HG03521 (cell line): ENCODE results near the gene RIPOR3.
"Not testable (repeated sequence)": the region's sequence is repeated elsewhere in the genome, so short reads cannot be mapped to it uniquely, and the experiment has no call there.

Experiments
- ATAC-seq: cut with Tn5 transposase; IDR thresholded peaks from one replicate; pipeline ENCODE4 v1.9.1; 2021; ENCODE audit warnings: mild to moderate bottlenecking, moderate library complexity; ENCODE audit not compliant: unreplicated experiment

Gene RIPOR3

DNA sequence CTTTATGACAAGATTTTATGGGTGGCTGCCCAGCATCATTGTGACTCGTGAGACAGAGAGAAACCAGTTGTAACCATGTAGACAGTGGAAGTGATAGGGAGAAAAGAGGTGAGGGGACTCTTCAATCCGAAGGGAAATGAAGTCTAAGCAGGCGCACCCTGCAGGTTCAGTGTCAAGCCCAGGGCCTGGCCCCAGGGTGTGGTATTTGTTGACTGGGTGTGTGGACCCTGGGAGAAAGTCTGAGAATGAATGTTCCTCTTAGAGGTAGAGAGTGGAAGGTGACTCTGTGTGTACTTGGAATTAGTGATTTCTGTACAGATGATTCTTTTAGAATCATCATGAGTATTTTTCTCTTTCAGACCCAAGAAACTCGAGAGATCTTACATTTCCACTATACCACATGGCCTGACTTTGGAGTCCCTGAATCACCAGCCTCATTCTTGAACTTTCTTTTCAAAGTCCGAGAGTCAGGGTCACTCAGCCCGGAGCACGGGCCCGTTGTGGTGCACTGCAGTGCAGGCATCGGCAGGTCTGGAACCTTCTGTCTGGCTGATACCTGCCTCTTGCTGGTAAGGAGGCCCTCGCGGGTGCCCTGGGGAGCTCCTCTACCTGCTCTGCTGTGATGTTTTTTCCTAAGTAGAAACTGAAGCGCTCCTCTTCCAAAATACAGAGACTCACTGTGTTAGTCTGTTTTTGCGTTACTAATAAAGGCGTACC, 113.1 kb downstream of the RIPOR3 start:
- no peak for ATAC-seq

DNA sequence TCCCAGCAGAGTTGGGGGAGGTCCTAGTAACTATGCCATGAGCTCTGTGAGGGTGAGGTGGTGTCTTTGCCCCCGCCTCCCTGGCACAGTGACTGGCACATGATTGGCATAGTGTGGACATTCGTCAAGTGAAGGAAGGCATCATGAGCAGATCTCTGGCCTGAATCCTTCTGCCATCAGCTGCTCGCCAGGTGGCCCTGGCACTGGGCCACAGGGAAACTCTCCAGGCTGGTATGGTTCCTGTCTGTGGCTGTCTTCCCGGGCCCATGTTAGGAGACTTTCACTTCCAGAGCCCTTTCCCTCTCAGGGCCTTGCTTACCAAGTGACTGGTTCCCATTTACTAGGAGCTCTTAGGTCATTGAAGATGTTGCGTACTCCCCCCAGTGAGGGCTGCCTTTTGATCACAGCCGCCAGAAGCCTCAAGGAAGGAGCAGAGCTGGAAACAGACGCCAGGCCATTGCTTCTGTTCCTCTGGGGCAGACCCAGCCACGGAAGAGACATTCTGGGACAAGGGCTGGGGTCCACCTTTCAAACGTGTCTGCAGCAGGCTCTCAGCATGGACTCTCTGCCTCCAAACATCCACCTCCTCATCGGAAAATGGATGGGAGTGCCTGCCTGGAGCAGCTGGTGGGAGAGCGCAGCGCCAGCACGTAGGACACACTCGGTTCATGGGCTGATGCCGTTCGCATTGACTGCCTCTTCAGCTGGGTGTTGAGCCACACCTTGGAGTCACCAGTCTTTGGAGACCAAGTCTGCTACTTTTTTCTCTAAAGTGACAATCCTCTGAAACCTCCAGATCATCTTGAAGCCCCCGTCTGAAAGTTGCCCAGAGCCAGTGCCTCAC, 113.9 kb downstream of the RIPOR3 start:
- ATAC-seq = no peak

DNA sequence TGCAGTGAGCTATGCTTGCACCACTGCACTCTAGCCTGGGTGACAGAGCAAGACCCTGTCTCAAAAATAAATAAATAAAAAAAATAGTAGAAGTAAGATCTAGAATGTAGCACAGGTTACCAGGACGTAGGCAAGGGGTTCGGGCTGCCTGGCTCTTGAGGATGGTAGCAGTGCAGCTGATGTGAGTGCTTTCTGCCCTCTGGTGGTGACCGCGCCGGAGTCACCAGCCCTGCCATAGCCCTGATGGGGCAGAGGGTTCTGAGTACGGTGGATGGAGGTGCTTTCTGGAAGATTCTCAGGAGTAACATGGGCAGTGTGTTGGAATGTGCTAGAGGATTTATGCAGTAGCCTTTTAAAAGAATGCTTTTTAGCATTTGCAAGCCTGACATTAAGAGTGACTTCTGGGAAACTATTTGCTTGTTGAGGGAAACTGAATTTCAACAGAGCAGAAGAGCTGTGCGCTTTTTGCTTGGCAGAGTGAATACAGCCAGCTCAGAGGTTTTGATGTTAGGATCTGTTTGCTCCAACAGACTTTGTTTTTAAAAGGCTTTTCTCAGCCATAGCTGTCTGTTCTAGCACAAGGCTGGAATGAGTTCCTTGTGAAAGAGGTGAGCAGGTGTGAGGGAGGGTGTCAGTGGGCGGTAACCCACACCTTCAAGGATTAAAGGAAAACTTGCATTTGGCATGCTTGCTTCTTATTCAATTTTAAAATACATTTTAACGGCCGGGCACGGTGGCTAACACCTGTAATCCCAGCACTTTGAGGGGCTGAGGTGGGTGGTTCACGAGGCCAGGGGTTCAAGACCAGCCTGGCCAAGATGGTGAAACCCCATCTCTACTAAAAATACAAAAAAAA, 115.2 kb downstream of the RIPOR3 start:
- no peak for ATAC-seq

DNA sequence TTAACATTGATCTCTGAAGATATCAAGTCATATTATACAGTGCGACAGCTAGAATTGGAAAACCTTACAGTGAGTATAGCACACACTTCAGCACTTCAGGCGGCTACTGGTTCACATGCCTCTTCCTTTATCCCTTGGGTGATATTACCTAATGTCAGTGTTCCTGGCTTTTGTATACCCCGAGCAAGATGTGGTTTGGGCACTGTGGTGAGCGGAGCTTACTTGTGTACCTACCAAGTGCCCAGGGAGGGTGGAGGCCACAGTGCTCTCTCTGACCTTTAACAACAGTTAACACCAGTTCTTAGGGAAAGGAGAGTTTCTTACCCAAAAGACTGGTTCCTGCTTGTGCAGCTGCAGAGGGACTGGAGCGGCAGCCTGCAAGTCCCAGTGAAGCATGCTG, 116.8 kb downstream of the RIPOR3 start:
- no peak for ATAC-seq

DNA sequence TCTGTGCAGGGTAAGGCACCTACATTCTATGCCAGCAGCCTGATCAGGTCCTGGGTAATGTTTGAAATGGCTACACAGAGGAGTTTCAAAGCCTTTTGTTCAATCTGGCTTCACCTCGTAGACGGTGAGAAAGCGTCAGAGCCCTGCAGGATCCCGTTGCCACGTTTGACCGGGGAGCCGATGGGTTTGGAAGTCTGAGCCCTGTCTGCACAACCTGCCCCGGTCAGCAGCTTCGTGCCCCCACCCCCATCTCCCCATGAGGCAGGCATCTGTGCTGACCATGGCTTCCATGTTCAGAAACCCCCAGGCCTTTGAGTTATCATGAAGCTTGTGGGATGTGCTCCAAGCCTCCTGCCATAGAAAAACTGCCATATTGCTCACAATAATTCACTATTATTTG, 117.2 kb downstream of the RIPOR3 start:
- no peak for ATAC-seq

DNA sequence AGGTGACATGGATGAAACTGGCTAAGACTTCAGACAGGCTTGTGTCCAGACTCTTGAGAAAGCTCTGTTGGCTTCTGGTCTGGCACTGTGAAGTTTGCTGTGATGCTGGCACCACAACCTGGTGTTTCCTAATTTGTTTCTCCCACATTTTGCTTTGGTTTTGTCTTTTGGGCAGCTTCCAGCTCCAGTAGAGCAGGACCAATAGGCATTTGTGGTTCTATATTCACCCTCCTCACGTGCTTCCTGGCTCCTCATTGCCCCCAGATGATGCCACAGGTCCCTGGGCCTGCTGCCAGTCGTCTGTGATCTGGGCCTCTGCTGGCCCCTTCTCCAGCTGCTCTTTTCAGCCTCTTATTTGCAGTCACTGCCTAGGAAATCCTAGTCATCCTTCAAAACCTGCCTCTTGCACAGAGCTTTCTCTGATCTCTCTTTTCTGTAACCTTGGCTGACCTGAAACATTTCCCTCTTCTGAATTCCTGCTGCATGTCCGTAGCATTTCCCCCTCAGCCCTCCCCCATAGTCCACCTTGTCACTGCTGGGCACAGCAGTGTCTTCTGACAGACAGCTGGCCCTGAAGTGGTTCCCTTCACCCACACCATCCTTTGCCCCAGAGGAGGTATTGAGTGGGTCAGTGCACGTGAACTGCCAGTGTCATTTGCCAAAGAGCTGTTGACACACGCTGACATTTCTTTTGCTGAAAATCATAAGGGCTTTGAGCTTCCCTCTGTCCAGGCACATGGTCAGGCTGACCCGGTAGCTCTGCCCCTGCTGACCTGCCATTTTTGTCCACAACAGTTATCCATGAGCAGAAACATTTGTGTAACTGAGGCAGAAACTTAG, 118.2 kb downstream of the RIPOR3 start:
- no peak for ATAC-seq

DNA sequence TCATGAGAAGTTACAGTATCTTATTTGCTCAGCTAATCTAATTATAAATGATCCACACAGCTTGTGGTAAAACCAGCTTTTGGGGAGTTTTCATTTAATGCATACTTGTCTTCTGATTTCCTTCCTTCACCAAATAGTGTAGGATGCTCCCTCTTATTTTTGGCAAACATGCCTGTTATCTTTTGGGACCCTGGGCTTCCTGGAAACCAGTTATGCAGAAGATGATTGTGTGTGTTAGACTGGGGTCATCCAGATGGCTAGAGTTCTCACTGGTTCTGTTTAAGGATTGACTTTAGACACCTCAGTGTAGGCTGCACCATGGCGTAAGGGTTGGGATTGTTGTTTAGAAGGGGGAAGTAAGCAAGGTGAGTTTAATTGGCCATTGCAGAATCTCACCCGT, 119.9 kb downstream of the RIPOR3 start:
- no peak for ATAC-seq

DNA sequence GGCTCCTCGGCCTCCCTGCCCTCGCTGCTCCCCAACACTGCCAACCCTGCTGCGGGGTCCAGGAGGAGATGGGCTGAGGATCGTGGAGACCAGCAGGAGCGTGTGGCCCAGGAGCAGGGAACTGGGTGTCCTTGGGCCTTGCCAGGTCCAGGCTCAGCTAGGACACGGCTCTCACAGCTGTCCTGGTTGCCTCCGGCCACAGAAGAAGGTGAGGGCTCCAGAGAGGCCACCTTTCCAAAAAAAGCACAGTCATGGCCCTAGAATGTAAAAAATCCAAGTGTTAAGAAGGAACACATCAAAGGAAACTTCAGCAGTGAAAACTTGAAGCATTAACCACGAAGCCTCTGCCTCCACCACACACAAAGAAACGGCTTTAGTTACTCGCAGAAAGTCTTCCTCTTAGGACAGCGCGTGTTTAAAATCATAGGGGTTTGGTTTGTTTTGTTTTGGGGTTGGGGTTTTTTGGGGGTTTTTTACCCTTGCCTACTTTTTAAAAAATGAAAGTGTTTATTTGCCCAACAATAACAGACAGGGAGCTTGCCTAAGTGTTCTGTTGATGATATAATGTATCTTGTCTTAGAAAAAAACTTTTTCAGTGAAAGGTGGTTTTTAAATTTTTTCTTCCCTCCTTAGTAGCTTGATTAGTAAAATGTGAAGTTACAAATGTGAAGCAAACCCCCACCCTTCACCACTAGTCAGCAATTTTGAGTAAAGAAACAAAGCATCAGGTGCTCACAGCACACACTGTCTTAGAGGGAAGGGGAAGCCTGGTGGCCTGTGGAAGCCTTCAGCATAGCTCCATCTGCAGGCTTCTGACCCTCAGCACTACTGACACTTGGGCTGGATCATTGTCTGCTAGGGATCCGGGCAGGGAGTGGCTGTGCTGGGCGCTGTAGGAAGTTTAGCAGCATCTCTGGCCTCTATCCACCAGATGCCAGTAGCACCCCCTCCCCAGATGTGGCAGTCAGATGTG, 121.2 kb downstream of the RIPOR3 start:
- no peak for ATAC-seq

DNA sequence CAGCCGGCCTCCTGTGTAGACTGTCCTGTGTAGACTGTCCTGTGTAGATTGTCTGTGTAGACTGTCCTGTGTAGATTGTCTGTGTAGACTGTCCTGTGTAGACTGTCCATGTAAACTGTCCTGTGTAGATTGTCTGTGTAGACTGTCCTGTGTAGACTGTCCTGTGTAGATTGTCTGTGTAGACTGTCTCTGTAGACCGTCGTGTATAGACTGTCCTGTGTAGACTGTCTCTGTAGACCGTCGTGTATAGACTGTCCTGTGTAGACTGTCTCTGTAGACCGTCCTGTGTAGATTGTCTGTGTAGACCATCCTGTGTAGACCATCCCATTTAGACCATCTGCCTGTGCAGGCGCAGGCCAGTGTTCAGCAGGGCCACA, 121.9 kb downstream of the RIPOR3 start:
- not testable (repeated sequence) for ATAC-seq

DNA sequence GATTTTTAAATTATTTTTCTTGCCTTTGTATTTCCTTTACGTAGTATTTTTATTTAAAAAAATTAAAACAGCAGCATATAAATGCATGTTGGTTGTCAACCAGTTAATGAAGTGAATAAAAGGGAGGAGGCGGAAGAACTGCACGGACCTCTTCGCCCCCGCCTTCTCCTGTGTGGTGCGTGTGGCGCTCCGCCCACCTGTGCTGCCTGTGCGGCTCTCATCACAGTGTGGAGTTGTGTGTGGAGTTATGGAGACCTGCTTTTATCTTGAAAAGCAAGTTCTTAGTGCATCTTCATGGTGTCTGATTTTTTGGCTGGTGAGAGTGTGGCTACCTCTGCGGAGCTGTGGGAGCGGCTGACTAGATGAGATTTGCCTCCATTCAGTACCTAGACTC, 122.8 kb downstream of the RIPOR3 start:
- ATAC-seq = no peak

DNA sequence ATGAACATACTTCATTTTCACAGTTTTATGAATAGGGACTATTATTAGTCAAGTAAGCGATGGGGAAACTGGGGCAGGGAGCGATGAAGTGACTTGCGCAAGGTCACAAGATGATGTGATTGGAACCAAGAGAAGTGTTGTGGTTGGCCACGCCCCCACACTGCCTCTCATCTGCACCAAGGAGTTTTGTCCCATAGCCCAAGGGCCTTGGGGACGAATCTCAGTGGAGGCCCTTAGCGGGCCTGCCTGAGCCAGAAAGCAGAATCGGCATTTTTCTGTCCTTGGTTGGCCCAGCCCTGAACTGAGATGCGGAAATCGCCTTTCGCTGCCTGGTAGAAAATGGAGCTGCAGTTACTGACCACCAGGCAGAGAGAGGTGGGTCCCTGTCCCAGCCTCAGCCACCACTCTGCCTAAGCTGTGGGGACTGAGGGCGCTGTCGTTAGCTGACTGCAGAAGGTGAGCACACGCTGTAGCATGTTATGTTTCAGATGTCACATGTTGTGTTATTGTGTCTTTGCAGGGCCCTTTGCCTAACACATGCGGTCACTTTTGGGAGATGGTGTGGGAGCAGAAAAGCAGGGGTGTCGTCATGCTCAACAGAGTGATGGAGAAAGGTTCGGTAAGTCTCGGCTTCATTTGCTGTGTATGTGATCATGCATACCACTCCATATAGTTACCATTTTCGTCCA, 123.3 kb downstream of the RIPOR3 start:
- no peak for ATAC-seq

DNA sequence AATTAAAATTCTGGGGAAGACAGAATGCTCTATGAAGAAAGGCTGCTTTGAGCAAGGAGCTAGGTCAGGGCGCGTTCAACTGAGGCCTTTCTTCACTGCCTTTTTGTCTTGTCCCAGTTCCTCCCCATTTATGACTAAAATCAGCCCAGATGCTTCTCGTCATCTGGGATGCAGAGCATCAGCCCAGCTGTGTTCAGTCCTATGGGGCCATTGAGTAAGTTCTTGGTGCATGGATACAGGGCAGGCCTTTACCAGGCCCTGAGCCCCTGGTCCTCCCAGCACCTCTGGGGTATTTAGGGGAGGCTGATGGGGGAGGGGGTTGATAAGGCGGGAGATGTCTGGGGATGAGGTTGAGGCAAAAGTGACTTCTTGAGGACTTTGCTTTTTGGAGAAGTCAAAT, 125.5 kb downstream of the RIPOR3 start:
- ATAC-seq = no peak

DNA sequence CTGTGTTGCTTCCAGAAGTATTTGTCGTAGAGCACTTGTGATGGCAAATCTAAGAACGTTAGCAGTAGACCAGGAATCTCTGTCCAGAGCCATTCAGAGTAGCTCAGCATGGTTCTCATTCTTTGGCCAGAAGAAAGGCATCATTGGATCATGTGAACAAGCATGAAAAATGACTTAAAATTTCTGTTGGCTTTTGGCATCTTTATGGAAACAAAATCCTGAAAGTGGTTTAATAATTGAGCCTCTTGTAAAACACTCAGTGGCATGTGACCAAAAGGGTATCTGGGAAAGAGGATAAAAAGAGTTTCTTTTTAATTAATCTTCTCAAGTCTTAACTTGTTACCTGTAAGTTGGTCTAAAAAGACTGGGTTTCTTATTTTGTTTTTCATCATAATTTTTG, 126.0 kb downstream of the RIPOR3 start:
- no peak for ATAC-seq

DNA sequence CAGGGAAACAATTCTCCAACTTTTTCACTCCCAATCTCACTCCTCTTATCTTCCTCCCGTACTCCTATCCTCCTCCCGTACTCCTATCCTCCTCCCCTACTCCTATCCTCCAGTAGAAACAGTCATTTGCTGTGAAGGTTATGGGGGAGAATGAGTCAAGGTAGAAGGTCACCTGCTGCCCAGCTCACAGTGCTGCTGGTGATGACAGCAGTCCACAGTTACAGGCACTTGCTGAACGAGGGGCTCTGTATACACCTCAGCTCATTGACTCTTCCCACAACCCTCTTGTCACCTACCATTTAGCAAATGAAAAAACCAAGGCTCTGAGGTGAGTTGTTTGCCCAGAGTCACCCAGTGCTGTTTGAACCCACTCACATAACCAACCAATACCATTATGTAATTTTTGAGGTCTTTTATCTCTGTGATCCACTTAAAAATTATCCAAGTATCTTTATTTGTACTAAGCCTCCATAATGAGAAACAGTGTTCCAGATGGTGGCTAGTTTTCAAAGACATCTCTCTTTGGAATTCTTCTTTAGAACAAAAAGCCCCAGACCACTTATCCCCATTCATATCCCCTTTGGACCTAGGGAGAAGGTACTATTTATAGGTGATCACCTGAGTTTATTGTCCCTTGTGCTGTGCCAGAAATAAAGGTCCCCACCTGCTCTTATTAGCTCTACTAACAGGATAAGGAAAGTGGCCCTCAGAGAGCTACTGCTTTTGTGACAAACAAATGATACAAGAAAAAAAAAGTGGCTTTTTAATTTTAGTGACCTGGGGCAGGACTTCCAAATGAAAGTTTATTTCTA, 128.0 kb downstream of the RIPOR3 start:
- ATAC-seq = no peak

DNA sequence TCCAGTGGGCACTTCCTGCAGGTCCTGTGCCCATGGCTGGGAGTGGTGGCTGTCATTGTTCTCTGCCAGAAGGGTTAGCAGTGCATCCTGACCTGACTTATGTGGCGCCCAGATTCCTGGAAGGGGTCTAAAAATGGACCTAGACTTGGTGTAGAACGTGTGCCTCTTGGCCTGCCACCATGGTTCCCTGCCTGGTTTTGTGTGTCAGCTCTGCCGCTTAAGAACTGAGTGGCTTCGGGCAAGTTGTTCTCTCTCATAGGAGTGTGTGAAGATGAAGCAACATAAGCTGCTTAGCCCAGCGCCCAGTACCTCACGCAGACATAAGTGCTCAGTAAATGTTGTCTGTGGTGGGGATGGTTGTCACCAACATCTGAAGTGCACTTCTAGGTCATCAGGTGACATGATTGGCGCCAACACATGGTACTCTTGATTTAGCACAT, 129.1 kb downstream of the RIPOR3 start:
- ATAC-seq = no peak

DNA sequence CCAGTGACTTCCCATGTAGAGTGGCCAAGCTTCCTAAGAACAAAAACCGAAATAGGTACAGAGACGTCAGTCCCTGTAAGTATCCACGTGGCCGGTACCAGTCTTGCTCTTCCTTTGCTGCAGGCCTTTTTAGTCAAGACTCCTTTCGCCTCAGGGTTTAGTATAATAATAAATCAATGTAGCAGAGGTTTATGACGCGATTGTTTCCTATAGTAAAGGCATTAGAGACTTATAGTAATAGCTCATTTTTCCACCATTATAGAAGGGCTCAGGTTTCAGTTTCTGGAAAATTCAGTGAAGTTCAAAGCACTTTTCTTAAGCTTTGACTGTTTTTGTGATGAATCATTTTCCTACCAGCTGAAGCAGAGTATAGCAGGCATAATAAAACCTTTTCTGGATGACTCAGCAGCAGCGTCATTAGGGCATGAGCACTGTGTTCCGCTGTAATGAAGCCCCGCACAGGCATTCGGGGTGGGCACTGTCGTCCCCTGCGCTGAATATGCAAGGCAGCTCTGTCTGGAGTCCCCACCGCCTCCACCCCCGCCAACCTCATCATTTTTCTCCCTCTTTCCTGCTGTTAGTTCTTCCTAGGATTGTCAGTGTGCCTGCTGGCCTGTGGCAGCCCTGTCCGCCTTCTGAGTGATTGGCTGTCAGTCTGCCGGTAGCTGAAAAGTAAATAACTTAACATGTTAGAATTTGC, 129.8 kb downstream of the RIPOR3 start:
- no peak for ATAC-seq

DNA sequence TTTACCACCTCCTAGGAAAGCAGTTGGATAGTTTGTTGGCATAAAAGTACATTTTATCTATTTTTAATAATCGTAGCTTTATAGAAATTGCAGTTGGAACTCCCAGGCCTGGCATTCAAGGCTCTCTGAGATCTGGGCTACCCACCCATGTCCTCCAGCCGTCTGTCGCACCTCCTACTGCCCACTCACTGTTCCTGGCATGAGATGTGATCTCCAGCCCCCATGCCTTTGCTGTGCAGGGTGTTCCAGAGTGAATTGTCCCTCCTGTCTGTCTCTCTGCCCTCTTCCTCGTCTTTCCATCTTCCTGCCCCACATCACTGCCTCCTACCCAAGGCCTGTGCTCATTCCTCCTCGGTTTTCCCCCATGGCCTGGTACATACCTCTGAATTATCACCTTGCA, 130.5 kb downstream of the RIPOR3 start:
- ATAC-seq = no peak
